HEK293 (cell line): ENCODE results near the gene SKIC8.

Source experiments
- ATF2 ChIP-seq: fragments of 450-650 bp; formaldehyde crosslinking; IDR thresholded peaks from 2 replicates; pipeline ENCODE4 v1.5.1; 2016; ENCODE audit warnings: missing biosample characterization, missing genetic modification characterization, low read depth
- ZBTB17 ChIP-seq: fragments of 450-650 bp; formaldehyde crosslinking; IDR thresholded peaks from 2 replicates; pipeline ENCODE4 v1.5.1; 2016; ENCODE audit warnings: missing biosample characterization, missing genetic modification characterization
- ZNF274 ChIP-seq, 2 experiments: fragments of 200-500 bp in 1 of 2; fragments of 450-650 bp in 1 of 2; sonication (Bioruptor generic) in 1 of 2; formaldehyde crosslinking in 1 of 2; IDR thresholded peaks; 2 replicates each; pipeline versions ENCODE4 v1.5.1 to v1.6.1; 2014 to 2016; ENCODE audit warnings: borderline replicate concordance in 1 of 2, inconsistent platforms in 1 of 2, low read length in 1 of 2, missing biosample characterization in 1 of 2, missing genetic modification characterization in 1 of 2
- ZNF404 ChIP-seq: fragments of 450-650 bp; formaldehyde crosslinking; IDR thresholded peaks from 2 replicates; pipeline ENCODE4 v1.5.1; 2017; ENCODE audit warnings: missing biosample characterization, missing genetic modification characterization
- ZNF530 ChIP-seq: fragments of 450-650 bp; formaldehyde crosslinking; IDR thresholded peaks from 2 replicates; pipeline ENCODE4 v1.5.1; 2016; ENCODE audit warnings: low read depth, missing biosample characterization, missing genetic modification characterization
- ZNF629 ChIP-seq: fragments of 450-650 bp; formaldehyde crosslinking; IDR thresholded peaks from 2 replicates; pipeline ENCODE4 v1.5.1; 2017; ENCODE audit warnings: missing biosample characterization, missing genetic modification characterization
- TF ChIP-seq, protein P1 (sequence below): fragments of 450-650 bp; formaldehyde crosslinking; IDR thresholded peaks from 2 replicates; pipeline ENCODE4 v1.5.1; 2016; ENCODE audit warnings: missing biosample characterization, missing genetic modification characterization

GRCh38 chr15:78319588-78319987 is 20.2 kb upstream of the SKIC8 start:
- TF ChIP-seq ZNF404, result no peak
- TF ChIP-seq, protein P1, sequence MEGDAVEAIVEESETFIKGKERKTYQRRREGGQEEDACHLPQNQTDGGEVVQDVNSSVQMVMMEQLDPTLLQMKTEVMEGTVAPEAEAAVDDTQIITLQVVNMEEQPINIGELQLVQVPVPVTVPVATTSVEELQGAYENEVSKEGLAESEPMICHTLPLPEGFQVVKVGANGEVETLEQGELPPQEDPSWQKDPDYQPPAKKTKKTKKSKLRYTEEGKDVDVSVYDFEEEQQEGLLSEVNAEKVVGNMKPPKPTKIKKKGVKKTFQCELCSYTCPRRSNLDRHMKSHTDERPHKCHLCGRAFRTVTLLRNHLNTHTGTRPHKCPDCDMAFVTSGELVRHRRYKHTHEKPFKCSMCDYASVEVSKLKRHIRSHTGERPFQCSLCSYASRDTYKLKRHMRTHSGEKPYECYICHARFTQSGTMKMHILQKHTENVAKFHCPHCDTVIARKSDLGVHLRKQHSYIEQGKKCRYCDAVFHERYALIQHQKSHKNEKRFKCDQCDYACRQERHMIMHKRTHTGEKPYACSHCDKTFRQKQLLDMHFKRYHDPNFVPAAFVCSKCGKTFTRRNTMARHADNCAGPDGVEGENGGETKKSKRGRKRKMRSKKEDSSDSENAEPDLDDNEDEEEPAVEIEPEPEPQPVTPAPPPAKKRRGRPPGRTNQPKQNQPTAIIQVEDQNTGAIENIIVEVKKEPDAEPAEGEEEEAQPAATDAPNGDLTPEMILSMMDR, result no peak
- no peak for TF ChIP-seq ZNF274 (IDR thresholded peaks at IDR 0.05; ENCODE audit: low read length)
- no peak for TF ChIP-seq ZNF274 (tag by site-specific recombination; IDR thresholded peaks at IDR 0.05; ENCODE audit: borderline replicate concordance)
- no peak for TF ChIP-seq ZNF629 (tag by site-specific recombination)
- no peak for TF ChIP-seq ATF2
- no peak for TF ChIP-seq ZNF530
- TF ChIP-seq ZBTB17, result no peak
